Neural cell (in vitro differentiated cells): Measurements from ENCODE around the gene SRP14. TPM values are rescaled to one million over a fixed set of nuclear protein-coding genes. Genes with fewer than 3 reads are reported as not detected.

Source experiments
- H2AFZ ChIP-seq: fragments of 200-600, 300-800 bp; sonication (generic), shearing (Covaris generic); 2 replicates; pipeline ENCODE4 v1.6.0; 2014; ENCODE audit warnings: low read depth, mild to moderate bottlenecking, antibody characterized with exemption, low read length, moderate library complexity
- H3F3A ChIP-seq: fragments of 200-600 bp; shearing (Covaris generic); 2 replicates; pipeline ENCODE4 v1.6.1; 2016; ENCODE audit warnings: mild to moderate bottlenecking, moderate library complexity, mixed read lengths, antibody characterized with exemption, low read length; ENCODE audit not compliant: insufficient read depth, poor library complexity, severe bottlenecking
- H3K27ac ChIP-seq: fragments of 200-600, 300-800 bp; sonication (generic), shearing (Covaris generic); 2 replicates; pipeline ENCODE4 v1.5.1; 2014; ENCODE audit warnings: mild to moderate bottlenecking, low read length, moderate library complexity
- H3K27me3 ChIP-seq: fragments of 300-800, 200-600 bp; sonication (generic), shearing (Covaris generic); 2 replicates; pipeline ENCODE4 v1.6.0; 2014; ENCODE audit warnings: mild to moderate bottlenecking, low read depth, low read length, moderate library complexity; ENCODE audit not compliant: insufficient read depth
- H3K36me3 ChIP-seq: fragments of 300-800, 200-600 bp; sonication (generic), shearing (Covaris generic); 2 replicates; pipeline ENCODE4 v1.5.1; 2014; ENCODE audit warnings: mild to moderate bottlenecking, antibody characterized with exemption, low read length, moderate library complexity; ENCODE audit not compliant: insufficient read depth
- H3K4me2 ChIP-seq: fragments of 300-800, 200-600 bp; sonication (generic), shearing (Covaris generic); 2 replicates; pipeline ENCODE4 v1.6.0; 2014; ENCODE audit warnings: mild to moderate bottlenecking, low read length
- H3K4me3 ChIP-seq: fragments of 300-800, 200-600 bp; sonication (generic), shearing (Covaris generic); 2 replicates; pipeline ENCODE4 v1.5.1; 2014; ENCODE audit warnings: mild to moderate bottlenecking, low read length, moderate library complexity
- H3K79me2 ChIP-seq: fragments of 200-600 bp; shearing (Covaris generic); replicated peaks from 2 replicates; pipeline ENCODE4 v1.6.0; 2014; ENCODE audit warnings: mild to moderate bottlenecking, low read length, moderate library complexity; ENCODE audit not compliant: insufficient read depth
- H3K9ac ChIP-seq: fragments of 300-800, 200-600 bp; sonication (generic), shearing (Covaris generic); 2 replicates; pipeline ENCODE4 v1.6.1; 2016; ENCODE audit warnings: mild to moderate bottlenecking, low read length, mixed read lengths
- H3K9me2 ChIP-seq: fragments of 200-600 bp; shearing (Covaris generic); 2 replicates; pipeline ENCODE4 v1.6.1; 2016; ENCODE audit warnings: mild to moderate bottlenecking, low read length, mixed read lengths; ENCODE audit not compliant: insufficient read depth
- H3K9me3 ChIP-seq: fragments of 200-600, 300-800 bp; sonication (generic), shearing (Covaris generic); 2 replicates; pipeline ENCODE4 v1.6.1; 2016; ENCODE audit warnings: mild to moderate bottlenecking, mixed run types, low read length, moderate library complexity, mixed read lengths
- H4K20me1 ChIP-seq: fragments of 200-600 bp; shearing (Covaris generic); 2 replicates; pipeline ENCODE4 v1.6.1; 2016; ENCODE audit warnings: mild to moderate bottlenecking, mixed run types; ENCODE audit not compliant: insufficient read depth
- CTCF ChIP-seq: fragments of 450-650 bp; IDR thresholded peaks from 2 replicates; pipeline ENCODE4 v1.5.1; 2014; ENCODE audit warnings: antibody characterized with exemption, mild to moderate bottlenecking, moderate library complexity; ENCODE audit not compliant: poor library complexity, severe bottlenecking
- EP300 ChIP-seq: fragments of 450-650 bp; conservative IDR thresholded peaks from 2 replicates; pipeline ENCODE4 v1.6.1; 2014; ENCODE audit warnings: antibody characterized with exemption, mild to moderate bottlenecking, moderate library complexity; ENCODE audit not compliant: poor library complexity, severe bottlenecking
- EZH2 ChIP-seq: fragments of 200-600, 300-800 bp; shearing (Covaris generic), sonication (generic); IDR thresholded peaks from 2 replicates; pipeline ENCODE4 v1.6.1; 2014; ENCODE audit warnings: antibody characterized with exemption, low read length, borderline replicate concordance, mild to moderate bottlenecking; ENCODE audit not compliant: insufficient read depth, poor library complexity, severe bottlenecking
- MXI1 ChIP-seq: fragments of 450-650 bp; conservative IDR thresholded peaks from 2 replicates; pipeline ENCODE4 v1.6.1; 2014; ENCODE audit warnings: antibody characterized with exemption, mild to moderate bottlenecking; ENCODE audit not compliant: poor library complexity, severe bottlenecking
- POLR2AphosphoS5 ChIP-seq: IDR thresholded peaks from 2 replicates; pipeline ENCODE4 v1.6.1; 2012
- RAD21 ChIP-seq: fragments of 450-650 bp; conservative IDR thresholded peaks from 2 replicates; pipeline ENCODE4 v1.6.1; 2014; ENCODE audit warnings: antibody characterized with exemption, mild to moderate bottlenecking, moderate library complexity
- REST ChIP-seq: IDR thresholded peaks from 2 replicates; pipeline ENCODE4 v1.6.1; 2012; ENCODE audit warnings: borderline replicate concordance
- SMC3 ChIP-seq: fragments of 450-650 bp; conservative IDR thresholded peaks from 2 replicates; pipeline ENCODE4 v1.6.1; 2014; ENCODE audit warnings: antibody characterized with exemption, mild to moderate bottlenecking, moderate library complexity; ENCODE audit not compliant: poor library complexity
- TAF1 ChIP-seq: IDR thresholded peaks from 2 replicates; pipeline ENCODE4 v1.6.1; 2012; ENCODE audit warnings: low read depth
- polyA plus RNA-seq: library from polyadenylated mRNA; depleted of rRNA; stranded (reverse); fragments of >200 nt; gene quantifications from 2 replicates; pipeline ENCODE4 v1.2.3, GENCODE V29; 2014

The SRP14 gene
- polyA plus RNA-seq, 1 donor from 2014 or later = 490 TPM

- Histone ChIP-seq H3K4me3 (no peak overlapping the region), H3F3A (no peaks in the 10 kb centered on the region), H3K9me3 (no peaks in the 10 kb centered on the region), H4K20me1 (no peaks in the 10 kb centered on the region), H3K27me3 (no peaks in the 10 kb centered on the region), H3K36me3 (no peaks in the 10 kb centered on the region), H3K27ac (no peak overlapping the region), H3K79me2 (no peaks in the 10 kb centered on the region), H2AFZ (no peak overlapping the region), H3K4me2 (no peak overlapping the region), H3K9me2 (no peaks in the 10 kb centered on the region), H3K9ac (no peak overlapping the region)
- TF ChIP-seq TAF1 = no peak
- TF ChIP-seq MXI1 = no peak
- no peak for TF ChIP-seq RAD21
- TF ChIP-seq REST = no peak
- no peak for TF ChIP-seq CTCF
- no peak for TF ChIP-seq SMC3
- no peak for TF ChIP-seq POLR2AphosphoS5
- no peak for TF ChIP-seq EZH2
- no peak for TF ChIP-seq EP300
These were observed 33.4 kb upstream of the SRP14 start for GRCh38 chr15:40072216-40072990.

DNA sequence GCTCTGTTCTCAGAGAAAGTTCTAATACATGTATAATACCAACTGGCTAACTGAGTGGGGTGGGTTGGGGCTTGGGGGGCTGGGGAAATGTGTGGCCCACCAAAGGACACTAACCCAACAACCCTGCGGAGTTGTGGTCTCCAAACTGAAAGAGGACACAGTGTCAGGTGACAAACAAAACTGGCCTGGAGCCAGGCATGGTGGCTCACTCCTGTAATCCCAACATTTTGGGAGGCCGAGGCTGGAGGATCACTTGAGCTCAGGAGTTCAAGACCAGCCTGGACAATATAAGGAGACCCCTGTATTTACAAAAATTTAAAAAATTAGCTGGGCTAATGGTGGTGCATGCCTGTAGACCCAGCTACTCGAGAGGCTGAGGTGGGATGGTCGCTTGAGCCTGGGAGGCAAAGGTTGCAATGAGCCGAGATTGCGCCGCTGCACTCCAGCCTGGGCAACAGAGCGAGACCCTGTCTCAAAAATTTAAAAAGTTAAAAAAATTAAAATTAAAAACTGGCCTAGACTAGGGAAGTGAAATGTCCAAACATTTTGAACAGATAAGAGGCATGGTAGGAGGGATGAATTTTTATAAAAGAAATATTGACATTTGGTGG, 31.7 kb upstream of the SRP14 start:
- Histone ChIP-seq H3K36me3 (no peaks in the 10 kb centered on the region), H3K27me3 (no peaks in the 10 kb centered on the region), H3K4me3 (no peak overlapping the region)

More for the DNA sequence above, 31.7 kb upstream of the SRP14 start:
- H3K9me3 ChIP-seq = no peaks in the 10 kb centered on the region
- H3F3A ChIP-seq = no peaks in the 10 kb centered on the region
- H3K4me2 ChIP-seq = no peak overlapping the region
- no peaks in the 10 kb centered on the region for H4K20me1 ChIP-seq
- no peak overlapping the region for H3K27ac ChIP-seq
- H2AFZ ChIP-seq = no peak overlapping the region
- no peak overlapping the region for H3K9ac ChIP-seq
- no peaks in the 10 kb centered on the region for H3K9me2 ChIP-seq
- H3K79me2 ChIP-seq = no peaks in the 10 kb centered on the region
- TF ChIP-seq EP300 (no peak), EZH2 (no peak), RAD21 (no peak), TAF1 (no peak), SMC3 (no peak), MXI1 (no peak), REST (no peak), CTCF (no peak), POLR2AphosphoS5 (no peak)
